ENCODE measurements around the gene BRME1. TPM values are rescaled to one million over a fixed set of nuclear protein-coding genes. Genes with fewer than 3 reads are reported as not detected.

BRME1 gene
- total RNA-seq, 1 experiment from 2014 or later: 6.7 TPM

- Histone ChIP-seq H4K91ac (ENCODE audit: insufficient read length, low read depth, low read length) (no peak overlapping the region), H2AK5ac (ENCODE audit: insufficient read length, low read length) (no peak overlapping the region), H2BK15ac (ENCODE audit: low read depth, low read length) (no peak overlapping the region), H2BK5ac (ENCODE audit: insufficient read length, low read length) (no peak overlapping the region), H2BK120ac (ENCODE audit: low read depth, low read length, poor library complexity, severe bottlenecking) (no peak overlapping the region), H3K9ac (ENCODE audit: extremely low read depth, insufficient read length, low read length) (no peak overlapping the region), H4K5ac (ENCODE audit: insufficient read length, low read depth, low read length) (no peak overlapping the region), H3K79me1 (ENCODE audit: insufficient read depth, low read depth, low read length, poor library complexity, severe bottlenecking) (no peaks in the 10 kb centered on the region), H3K23me2 (ENCODE audit: insufficient read length, low read depth, low read length, poor library complexity, severe bottlenecking) (no peaks in the 10 kb centered on the region), H3T11ph (ENCODE audit: low read length) (no peak overlapping the region), H3K27me3 (ENCODE audit: insufficient read depth, low read length) (no peaks in the 10 kb centered on the region), H4K20me1 (ENCODE audit: control insufficient read depth, insufficient read depth, insufficient read length) (no peaks in the 10 kb centered on the region), H4K8ac (replicated peaks; ENCODE audit: insufficient read length, low read depth, low read length) (no peak overlapping the region), H3K18ac (ENCODE audit: insufficient read length, low read depth, low read length) (no peak overlapping the region), H3K9me3 (ENCODE audit: control insufficient read depth, low read depth, low read length) (peaks cover under 1% of the 10 kb centered on the region), H2BK20ac (ENCODE audit: low read depth, low read length, poor library complexity, severe bottlenecking) (no peak overlapping the region), H3K23ac (ENCODE audit: insufficient read length, low read depth, low read length) (no peak overlapping the region), H2AFZ (ENCODE audit: low read length) (no peak overlapping the region), H3K4me1 (ENCODE audit: insufficient read depth, low read length) (no peaks in the 10 kb centered on the region; the same call in 1 of the 2 replicates), H3K56ac (ENCODE audit: insufficient read length, low read depth, low read length) (no peak overlapping the region), H3K14ac (ENCODE audit: insufficient read depth, low read length) (no peak overlapping the region), H2BK12ac (ENCODE audit: insufficient read length, low read depth, low read length) (no peak overlapping the region), H3K79me2 (ENCODE audit: insufficient read depth, low read length) (no peaks in the 10 kb centered on the region), H3K4me2 (ENCODE audit: insufficient read depth, insufficient read length, low read length) (no peak overlapping the region), H3K4ac (ENCODE audit: low read depth, low read length) (no peak overlapping the region), H3K27ac (ENCODE audit: insufficient read length, low read depth, low read length) (no peak overlapping the region)
- H3K27me3 Mint-ChIP-seq (ENCODE audit: low read depth): no peaks in the 10 kb centered on the region
- no peaks in the 10 kb centered on the region for H3K4me1 Mint-ChIP-seq
- no peak for TF ChIP-seq CTCF (conservative IDR thresholded peaks at IDR 0.05)
- no peak overlapping the region for H3K27ac Mint-ChIP-seq
- WGBS (ENCODE audit: extremely low coverage, insufficient read length, low lambda C conversion rate): no CpG with 5 or more reads among the region's 4 CpGs
- no peak overlapping the region for H3K4me3 Mint-ChIP-seq
- H3K36me3 Mint-ChIP-seq (ENCODE audit: insufficient read depth in 1 of 3, low read depth in 3 of 3): peaks cover 37 to 67% (median 60%) of the 10 kb centered on the region in 3 experiments
- no peak for DNase-seq
- H3K9me3 Mint-ChIP-seq: peaks cover 2 to 6% of the 10 kb centered on the region in 2 experiments; a peak in 4 of 5 replicates
These were observed 20.1 kb upstream of the BRME1 start for GRCh38 chr19:13926010-13926409.
